GM18517 (cell line): Measurements from ENCODE around the gene SFN.
A peak's percentile ranks its signal among the peaks of the same experiment; 100 is the strongest.
"Not testable (repeated sequence)": the region's sequence is repeated elsewhere in the genome, so short reads cannot be mapped to it uniquely, and the experiment has no call there.

Source experiments
- ATAC-seq: cut with Tn5 transposase; IDR thresholded peaks from one replicate; pipeline ENCODE4 v1.9.1; 2021; ENCODE audit warnings: mild to moderate bottlenecking, moderate library complexity; ENCODE audit not compliant: unreplicated experiment

The SFN gene

GRCh38 chr1:26862781-26863684 lies at the start of gene SFN:
Gene SFN, plus strand, starts transcription at chr1:26863149. Its CDS starts 64 bp downstream, at chr1:26863213.
- no peak for ATAC-seq

- no peak for ATAC-seq
These were observed 48.6 kb upstream of the SFN start for GRCh38 chr1:26814377-26814776.

GRCh38 chr1:26814893-26815292 lies 48.1 kb upstream of the SFN start:
- ATAC-seq = no peak

GRCh38 chr1:26820784-26821269 lies 42.1 kb upstream of the SFN start:
- peak; percentile 85 for ATAC-seq

GRCh38 chr1:26822737-26823395 lies 40.1 kb upstream of the SFN start:
- no peak for ATAC-seq

- ATAC-seq = no peak
These were observed 38.2 kb upstream of the SFN start for GRCh38 chr1:26824731-26825130.

- ATAC-seq = no peak
These were observed 36.5 kb upstream of the SFN start, which contains the start of gene ZDHHC18 for GRCh38 chr1:26826261-26827105. Gene ZDHHC18, plus strand, starts transcription at chr1:26826688. Its CDS starts 117 bp downstream, at chr1:26826805.

- no peak for ATAC-seq
These were observed 35.8 kb upstream of the SFN start for GRCh38 chr1:26827106-26827604.

- no peak for ATAC-seq
These were observed 35.3 kb upstream of the SFN start for GRCh38 chr1:26827663-26828062.

GRCh38 chr1:26828411-26828991 lies 34.4 kb upstream of the SFN start:
- no peak for ATAC-seq

GRCh38 chr1:26829184-26829911 lies 33.6 kb upstream of the SFN start:
- ATAC-seq = no peak

- ATAC-seq = no peak
These were observed 31.9 kb upstream of the SFN start for GRCh38 chr1:26831059-26831458.

GRCh38 chr1:26831546-26832248 lies 31.3 kb upstream of the SFN start:
- no peak for ATAC-seq

GRCh38 chr1:26832249-26832960 lies 30.5 kb upstream of the SFN start:
- no peak for ATAC-seq

GRCh38 chr1:26833432-26834405 lies 29.2 kb upstream of the SFN start:
- ATAC-seq = peak; percentile 72

GRCh38 chr1:26837665-26838064 lies 25.3 kb upstream of the SFN start:
- not testable (repeated sequence) for ATAC-seq
